Myocyte (in vitro differentiated cells): ENCODE results near the gene HNRNPAB. TPM values are rescaled to one million over a fixed set of nuclear protein-coding genes. Genes with fewer than 3 reads are reported as not detected.
A peak's percentile ranks its signal among the peaks of the same experiment; 100 is the strongest.
"Not testable (repeated sequence)": the region's sequence is repeated elsewhere in the genome, so short reads cannot be mapped to it uniquely, and the experiment has no call there.

Experiments used
- DNase-seq: peaks from one replicate; pipeline ENCODE4 v3.0.0-alpha.2; 2012; ENCODE audit warnings: low read depth
- total RNA-seq: library from RNA; depleted of rRNA; stranded (reverse); fragments of >200 nt; gene quantifications from 2 replicates; pipeline ENCODE4 v1.2.3, GENCODE V29; 2014

Gene HNRNPAB
- total RNA-seq, 1 donor from 2014 or later = 88.0 TPM

DNA sequence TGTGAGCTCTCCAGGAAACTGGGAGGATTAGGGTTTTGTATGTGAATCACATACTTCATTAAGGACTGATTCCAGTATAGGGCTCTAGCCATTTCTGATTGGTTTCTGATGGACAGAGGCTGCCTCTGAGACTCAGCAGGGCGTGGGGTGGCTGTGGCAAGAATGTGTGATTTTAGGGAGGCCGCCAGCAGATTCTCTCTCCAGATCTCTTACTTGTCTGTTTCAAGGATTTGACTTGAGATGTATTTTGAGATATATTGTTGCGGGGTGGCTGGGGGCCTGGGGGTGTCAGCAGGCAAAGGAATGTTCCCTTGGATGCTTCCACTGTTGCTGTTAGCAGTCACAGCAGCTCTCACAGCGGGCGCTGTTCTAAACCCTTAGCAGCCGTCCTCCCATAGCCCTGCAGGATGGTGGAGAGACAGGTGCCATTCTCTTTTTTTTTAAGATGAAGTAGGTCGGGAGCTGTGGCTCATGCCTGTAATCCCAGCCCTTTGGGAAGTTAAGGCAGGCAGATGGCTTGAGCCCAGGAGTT, 8.0 kb upstream of the HNRNPAB start:
- no peak for DNase-seq

DNA sequence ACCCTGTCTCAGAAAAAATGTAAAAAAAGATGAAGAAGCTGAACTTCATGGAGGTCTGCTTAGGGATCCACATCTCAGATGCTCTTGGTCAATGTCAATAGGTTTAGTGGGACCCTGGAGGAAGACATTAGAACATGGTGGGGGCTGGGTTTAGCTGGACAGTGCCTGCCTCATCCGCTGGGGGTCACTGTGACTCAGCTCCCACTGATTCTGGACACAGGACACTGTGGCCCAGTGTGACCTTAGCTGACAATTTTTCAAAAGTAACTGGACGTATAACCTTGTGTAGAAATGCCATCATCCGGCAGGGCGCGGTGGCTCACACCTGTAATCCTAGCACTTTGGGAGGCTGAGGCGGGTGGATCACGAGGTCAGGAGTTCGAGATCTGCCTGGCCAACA, 7.3 kb upstream of the HNRNPAB start:
- no peak for DNase-seq

DNA sequence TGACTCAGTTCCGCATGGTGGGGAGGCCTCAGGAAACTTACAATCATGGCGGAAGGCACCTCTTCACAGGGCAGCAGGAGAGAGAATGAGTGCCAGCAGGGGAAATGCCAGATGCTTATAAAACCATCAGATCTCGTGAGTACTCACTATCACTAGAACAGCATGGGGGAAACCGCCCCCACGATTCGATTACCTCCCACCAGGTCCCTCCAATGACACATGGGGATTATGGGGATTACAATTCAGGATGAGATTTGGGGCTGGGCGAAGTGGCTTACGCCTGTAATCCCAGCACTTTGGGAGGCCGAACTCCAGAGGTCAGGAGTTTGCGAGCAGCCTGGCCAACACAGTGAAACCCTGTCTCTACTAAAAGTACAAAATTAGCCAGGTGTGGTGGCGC, 6.2 kb upstream of the HNRNPAB start:
- DNase-seq = not testable (repeated sequence)

DNA sequence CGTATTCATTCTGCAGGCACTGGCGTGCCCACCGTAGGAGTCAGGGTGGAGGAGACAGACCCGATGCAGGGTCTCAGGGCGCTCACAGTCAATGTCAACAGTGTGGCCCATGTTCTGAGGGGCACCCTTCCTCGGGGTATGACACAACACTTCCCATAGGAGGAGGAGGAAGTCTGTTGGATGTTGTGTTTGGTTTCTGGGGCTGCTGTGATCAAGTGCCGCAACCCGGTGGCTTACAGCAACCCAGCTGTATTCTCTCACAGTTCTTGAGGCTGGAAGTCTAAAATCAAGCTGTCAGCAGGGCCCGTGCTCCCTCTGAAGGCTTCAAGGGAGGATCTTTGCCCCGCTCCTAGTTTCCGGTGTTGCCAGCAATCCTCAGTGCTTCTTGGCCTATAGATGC, 5.6 kb upstream of the HNRNPAB start:
- DNase-seq = no peak

DNA sequence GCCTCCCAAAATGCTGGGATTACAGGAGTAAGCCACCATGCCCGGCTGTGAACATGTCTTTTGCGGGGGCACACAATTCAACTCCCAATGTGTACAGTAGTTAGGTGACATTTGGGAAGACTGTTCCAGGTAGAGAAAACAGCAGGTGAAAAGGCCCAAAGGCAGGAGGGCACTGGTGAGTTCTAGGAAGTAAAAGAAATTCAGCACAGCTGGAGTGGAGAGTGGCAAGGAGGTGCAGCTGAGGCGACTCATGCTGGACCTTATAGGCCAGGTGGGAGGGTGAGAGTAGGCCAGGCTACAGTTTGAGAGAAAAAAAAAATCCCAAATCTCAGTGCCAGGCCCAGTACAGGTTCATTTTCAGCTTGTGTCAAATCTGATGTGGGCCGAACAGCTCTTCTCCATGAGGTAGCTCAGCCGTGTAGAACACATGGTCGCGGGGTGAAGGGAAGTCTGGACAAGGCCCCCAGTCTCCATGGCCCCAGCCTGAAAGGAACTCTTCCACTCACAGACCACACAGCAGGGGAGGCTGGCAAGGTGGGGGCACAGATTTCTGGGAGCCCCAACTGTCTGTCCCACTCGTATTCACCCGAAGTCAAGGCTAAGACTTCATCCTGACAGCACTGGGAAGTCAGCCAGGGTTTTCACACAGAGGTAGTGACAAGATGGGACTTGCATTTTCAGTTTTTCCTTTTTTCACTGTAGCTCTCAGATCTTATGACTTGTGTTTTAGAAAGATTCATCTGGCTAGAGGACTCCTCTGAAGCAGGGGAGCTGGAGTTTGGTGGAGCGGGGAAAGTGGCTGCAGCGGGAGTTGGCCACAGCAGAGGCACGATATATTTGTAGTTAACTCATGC, 4.5 kb upstream of the HNRNPAB start:
- no peak for DNase-seq

DNA sequence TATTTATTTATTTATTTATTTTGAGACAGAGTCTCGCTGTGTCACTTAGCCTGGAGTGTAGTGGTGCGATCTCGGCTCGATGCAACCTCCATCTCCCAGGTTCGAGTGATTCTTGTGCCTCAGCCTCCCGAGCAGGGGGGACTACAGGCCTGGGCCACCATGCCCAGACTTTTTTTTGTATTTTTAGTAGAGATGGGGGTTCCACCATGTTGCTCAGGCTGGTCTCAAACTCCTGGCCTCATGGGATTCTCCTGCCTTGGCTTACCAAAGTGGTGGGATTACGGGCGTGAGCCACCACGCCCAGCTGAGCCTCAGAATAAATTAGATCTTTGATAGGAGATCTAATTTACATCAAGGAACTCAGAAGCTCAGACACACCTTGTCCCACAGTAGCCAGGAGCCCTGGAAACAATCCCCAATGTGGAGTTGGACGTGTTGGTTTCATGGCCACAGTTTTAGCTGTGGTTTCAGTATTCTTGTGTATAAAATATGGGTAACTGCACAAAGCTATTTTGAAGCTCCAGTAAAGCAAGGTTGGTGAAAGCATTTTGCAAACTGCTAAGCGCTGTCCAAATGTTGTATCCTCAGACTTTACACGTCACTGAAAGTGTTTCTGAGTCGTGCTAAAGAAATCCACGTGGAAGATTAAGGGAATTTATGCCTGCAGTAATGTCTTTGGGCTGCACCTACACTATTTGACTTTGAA, 3.0 kb upstream of the HNRNPAB start:
- no peak for DNase-seq

DNA sequence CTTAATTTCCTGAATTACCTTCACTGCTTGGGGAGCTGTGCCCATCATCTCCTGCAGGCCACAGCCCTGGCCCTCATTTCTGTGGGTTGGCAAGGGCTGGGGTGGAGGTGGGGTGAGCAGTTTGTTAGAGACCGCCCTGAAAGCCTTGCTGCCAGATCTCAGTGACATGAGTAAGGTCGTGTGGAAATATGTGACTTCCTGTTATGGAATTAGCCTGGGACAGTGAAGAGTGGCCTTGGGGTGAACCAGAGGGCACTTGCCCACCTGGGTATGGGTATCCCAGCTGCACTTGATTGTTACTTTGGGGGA, 2.5 kb upstream of the HNRNPAB start:
- DNase-seq = no peak

DNA sequence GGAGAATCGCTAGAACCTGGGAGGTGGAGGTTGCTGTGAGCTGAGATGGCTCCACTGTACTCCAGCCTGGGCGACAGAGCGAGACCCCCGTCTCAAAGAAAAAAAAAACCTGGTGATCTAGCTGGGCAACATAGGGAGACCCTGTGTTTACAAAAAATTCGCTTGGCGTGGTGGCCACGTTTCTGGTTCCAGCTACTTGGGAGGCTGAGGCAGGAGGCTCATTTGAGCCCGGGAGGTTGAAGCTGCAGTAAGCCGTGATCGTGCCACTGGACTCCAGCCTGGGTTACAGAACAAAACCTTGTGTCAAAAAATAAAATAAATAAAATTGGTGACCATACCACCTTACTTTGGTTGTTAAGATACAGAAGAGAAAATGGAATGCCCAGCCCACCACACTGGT, 1.8 kb upstream of the HNRNPAB start:
- DNase-seq = no peak

DNA sequence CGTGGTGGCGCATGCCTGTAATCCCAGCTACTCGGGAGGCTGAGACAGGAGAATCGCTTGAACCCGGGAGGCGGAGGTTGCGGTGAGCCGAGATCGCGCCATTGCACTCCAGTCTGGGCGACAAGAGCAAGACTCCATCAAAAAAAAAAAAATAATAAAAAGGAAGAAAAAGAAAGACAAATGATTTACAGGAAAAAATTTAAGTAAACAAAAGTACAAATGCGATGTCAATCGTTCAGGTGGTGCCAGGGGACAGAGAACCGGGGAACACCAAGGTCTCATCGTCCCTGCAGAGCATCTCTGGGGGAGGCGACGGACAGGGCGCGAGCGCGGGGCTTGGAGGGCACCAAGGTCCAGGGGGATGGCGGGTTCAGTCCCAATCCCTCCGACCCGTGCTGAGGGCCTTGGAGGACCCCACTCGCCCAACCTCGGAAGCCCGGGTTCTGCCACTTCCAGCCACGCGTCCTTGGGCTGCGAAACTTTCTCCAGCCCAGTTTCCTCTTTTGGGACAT, 607 bp upstream of the HNRNPAB start:
- DNase-seq = no peak

DNA sequence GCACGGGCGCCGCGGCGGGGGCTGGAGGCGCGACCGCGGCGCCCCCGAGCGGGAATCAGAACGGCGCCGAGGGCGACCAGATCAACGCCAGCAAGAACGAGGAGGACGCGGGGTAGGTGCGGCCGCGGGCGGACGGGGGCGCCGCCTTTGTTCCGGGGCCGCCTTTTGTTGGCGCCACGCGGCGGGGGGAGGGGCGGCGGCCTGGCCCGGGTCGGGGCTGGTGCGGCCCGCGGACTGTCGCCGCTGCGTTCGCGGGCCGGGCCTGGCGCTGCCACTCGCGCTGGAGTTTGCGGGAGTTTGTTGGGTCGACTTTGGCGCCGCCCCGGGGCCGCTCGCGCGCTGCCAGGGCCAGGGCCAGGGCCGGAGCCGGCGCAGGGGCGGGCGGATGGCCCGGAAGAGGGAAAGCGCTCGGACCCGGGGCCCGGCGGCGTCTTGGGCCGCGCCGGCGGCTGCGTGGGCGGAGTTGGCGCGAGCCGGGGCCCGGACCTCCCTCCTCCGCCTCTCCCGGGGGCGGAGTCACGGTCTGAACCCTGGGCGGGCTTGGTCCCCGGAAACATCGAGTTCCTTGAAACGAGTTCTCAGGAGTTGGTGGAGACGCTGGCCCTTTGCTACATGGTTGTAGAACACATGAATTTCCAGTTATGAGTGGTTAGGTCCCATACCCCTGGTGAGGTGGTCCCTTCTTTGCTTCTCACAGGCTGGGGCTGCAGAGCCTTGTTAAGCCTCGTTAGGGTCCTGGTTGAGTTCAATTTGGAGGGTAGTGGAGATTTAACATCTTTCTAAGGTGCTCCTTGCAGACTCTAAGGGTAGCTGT, 809 bp downstream of the HNRNPAB start:
- peak; percentile 80 for DNase-seq

DNA sequence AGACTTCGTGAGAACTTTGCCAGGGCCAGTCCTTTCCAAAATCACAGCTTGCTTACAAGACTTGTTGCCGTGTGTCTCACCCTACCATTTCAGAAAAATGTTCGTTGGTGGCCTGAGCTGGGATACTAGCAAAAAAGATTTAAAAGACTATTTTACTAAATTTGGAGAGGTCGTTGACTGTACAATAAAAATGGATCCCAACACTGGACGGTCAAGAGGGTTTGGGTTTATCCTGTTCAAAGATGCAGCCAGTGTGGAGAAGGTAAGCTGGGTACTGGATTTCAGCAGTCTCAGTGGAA, 1.4 kb downstream of the HNRNPAB start:
- DNase-seq = no peak

DNA sequence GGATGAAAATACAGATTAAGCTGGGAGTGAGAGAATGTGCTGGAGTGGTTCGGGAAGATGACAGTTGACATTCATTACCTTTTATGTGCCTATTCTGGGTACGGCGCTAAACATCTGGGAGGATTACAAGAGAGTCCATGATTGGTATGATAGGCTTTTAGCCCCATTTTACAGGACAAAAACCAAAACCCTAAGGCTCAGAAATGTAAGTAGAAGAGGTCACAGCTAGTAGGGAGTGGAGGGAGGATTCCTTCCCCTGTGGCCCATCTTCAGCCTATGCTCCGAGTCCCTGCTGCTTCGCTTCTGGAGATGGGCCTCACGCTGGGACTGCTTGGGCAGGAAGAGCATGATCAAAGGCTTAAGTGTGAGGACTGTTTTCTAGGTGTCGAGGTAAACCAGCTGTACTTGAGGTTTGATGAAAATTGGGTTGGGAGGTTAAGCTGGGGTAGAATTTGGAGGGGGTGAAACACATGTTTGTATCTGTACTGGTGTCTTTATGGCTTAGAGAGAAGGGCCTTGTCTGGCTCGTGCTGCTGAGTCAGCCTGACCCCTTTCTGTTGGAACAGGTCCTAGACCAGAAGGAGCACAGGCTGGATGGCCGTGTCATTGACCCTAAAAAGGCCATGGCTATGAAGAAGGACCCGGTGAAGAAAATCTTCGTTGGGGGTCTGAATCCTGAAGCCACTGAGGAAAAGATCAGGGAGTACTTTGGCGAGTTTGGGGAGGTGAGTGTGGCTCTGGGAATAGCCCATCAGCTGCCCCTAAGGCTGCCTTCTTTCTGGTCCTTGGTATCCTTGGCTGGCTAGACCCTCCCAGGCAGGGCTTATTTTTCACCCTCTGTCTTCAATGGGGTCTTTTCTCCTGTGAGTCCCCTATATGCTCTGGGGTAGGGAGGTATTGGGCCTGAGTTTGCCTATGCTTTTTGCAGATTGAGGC, 2.1 kb downstream of the HNRNPAB start:
- peak; percentile 50 for DNase-seq

DNA sequence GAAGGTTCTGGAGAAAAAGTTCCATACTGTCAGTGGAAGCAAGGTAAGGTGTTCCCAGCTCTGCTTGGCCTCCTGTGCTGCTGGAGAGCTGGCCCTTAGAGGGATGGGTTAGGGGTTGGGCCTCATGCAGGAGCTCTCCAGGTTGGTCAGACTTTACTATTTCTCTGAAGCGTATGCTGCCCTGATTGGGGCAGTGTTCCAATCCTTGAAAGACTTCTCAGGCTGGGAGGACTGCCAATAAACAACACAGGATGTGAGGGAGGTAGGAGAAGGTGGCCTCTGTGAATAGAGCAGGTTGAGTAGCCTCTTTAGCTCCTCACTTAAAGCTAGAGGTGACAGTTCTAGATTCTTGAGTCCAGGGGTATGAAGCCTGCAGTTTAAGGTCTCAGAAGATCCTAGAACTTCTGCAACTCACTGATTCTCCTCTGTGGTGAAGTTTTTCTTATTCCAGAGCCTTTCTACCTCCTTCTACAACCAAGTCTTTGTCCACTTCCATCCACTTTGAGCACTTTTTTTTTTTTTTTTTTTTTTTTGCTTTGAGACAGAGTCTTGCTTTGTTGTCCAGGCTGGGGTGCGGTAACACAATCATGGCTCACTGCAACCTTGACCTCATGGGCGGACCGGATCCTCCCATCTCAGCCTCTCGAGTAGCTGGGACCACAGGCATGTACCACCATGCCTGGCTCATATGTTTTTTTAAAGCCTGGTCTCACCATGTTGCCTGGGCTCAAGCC, 3.0 kb downstream of the HNRNPAB start:
- no peak for DNase-seq

DNA sequence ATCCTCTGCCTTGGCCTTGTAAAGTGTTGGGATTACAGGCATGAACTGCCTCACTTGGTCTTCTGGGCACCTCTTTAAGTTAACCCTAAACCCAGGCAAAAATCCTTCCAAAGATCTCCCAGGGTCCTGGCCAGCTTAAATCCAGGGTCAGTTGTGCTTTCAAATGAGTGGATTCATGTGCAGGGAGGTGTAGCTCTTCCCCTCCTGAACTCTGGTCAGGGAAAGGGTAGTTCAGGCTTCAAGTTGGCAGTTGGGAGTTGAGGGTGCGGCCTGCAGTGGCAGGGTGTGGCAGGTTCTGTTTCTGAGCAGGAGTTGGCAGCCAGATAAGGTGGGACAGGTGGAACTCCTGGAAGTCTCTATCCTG, 3.6 kb downstream of the HNRNPAB start:
- DNase-seq = no peak

DNA sequence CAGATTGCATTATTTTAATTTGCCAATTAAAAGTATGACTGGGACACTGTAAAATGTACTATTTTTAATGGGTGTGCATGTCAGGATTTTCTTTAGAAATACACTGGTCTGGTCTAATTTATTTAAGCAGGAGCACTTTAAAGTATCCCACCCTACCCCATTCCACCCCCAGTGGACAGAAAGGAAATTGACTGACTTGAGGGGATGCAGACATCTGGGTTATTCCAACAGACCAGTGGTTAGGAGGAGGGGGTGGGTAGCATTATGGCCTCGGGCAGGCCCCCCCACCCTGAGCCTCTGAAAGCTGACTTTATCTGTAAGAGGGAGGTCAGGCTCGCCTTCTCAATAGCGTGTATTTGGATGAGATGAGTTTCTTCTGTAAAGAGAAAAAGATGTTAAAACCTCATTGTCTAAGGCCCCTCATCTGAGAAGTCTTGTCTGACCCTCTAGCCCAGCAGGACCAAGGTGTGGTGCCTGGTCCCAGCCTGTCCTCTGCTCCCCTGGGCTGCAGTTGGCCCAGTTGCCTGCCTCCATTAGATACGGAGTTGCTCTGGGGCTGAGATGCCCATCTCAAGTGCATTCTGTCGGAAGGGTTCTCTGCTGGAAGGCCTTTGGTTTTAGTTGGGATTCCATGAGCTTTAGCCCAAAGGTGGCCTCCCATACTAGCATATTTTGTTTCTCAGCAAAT, 4.4 kb downstream of the HNRNPAB start:
- DNase-seq = no peak

DNA sequence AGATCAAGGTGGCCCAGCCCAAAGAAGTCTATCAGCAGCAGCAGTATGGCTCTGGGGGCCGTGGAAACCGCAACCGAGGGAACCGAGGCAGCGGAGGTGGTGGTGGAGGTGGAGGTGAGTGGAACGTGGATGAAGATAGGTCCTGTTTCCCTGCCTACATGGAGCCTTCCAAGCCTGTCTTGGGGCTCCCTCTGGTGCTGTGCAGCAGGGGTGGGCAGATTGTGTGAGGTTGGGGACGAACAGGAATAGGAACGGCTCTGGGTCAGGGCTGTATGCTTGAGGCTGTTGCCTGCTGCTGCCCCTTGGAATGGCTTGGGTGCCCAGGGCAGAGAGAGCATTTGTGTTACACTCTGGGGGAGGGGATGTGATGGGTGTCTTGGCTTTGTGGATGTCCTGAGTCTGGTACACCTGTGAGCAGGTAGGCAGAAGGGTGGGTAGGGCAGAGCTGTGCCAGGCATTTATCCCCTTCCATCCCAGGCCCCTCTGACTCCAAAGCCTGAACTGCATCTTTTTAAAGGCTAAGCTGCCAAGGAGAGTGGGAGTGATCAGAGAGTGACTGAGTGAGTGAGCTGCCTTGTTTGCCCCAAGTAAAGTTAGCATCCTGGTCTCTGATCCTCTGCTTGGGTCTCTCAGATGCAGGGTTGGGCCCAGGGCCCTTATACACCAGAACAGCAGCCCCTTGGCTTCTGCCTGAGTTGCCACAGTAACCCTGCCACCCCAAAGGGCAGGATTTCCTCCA, 5.2 kb downstream of the HNRNPAB start:
- no peak for DNase-seq

DNA sequence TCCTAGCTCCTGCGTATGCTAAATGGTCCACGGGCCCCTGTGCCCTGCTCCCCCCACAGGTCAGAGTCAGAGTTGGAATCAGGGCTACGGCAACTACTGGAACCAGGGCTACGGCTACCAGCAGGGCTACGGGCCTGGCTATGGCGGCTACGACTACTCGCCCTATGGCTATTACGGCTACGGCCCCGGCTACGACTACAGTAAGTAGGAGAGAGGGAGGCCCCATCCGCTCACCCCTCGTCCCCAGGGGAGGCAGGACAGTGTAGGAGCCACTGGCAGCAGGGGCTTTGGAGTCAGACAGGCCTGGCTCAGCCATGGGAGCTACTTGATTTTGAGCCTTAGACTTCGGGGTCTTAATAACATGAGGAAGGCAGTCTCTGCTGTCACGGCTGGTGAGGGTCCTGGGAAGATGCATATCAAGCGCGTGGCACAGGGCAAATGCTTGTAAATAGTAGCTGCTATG, 5.8 kb downstream of the HNRNPAB start:
- no peak for DNase-seq

DNA sequence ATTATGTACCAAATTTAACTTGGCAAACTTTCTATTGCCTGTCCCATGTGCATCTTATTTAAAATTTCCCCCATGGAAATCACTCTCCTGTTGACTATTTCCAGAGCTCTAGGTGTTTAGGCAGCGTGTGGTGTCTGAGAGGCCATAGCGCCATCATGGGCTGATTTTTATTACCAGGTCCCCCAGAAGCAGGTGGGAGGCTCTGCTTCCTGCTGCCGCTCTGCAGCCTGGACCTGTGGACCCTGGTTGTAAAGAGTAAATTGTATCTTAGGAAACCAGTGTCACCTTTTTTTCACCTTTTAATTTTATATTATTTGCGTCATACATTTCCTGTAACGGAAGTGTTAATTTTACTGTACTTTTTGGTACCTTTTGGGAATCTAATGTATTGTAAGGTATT, 6.4 kb downstream of the HNRNPAB start:
- no peak for DNase-seq
